Endodermal cell (in vitro differentiated cells): ENCODE results near the gene MTUS2. TPM values are rescaled to one million over a fixed set of nuclear protein-coding genes. Genes with fewer than 3 reads are reported as not detected.

Experiments
- DNase-seq: peaks from one replicate; pipeline ENCODE4 v3.0.0-alpha.2; 2017
- H3K27ac ChIP-seq: 2 replicates; pipeline ENCODE4 v1.5.1; 2013; ENCODE audit warnings: mild to moderate bottlenecking, low read depth, low read length, moderate library complexity
- H3K27me3 ChIP-seq: 2 replicates; pipeline ENCODE4 v1.6.1; 2013; ENCODE audit warnings: mild to moderate bottlenecking, low read length, moderate library complexity; ENCODE audit not compliant: insufficient read depth, control insufficient read depth, poor library complexity, severe bottlenecking
- H3K36me3 ChIP-seq: 2 replicates; pipeline ENCODE4 v1.7.0; 2013; ENCODE audit warnings: mild to moderate bottlenecking, low read length, moderate library complexity; ENCODE audit not compliant: control insufficient read depth, insufficient read depth
- H3K4me1 ChIP-seq: one replicate; pipeline ENCODE4 v1.7.0; 2013; ENCODE audit warnings: low read length; ENCODE audit not compliant: control insufficient read depth, insufficient read depth
- H3K4me3 ChIP-seq: 2 replicates; pipeline ENCODE4 v1.5.1; 2013; ENCODE audit warnings: mild to moderate bottlenecking, low read length, moderate library complexity
- H3K9ac ChIP-seq: 2 replicates; pipeline ENCODE4 v1.6.1; 2013; ENCODE audit warnings: mild to moderate bottlenecking, low read length, moderate library complexity; ENCODE audit not compliant: poor library complexity, severe bottlenecking; ENCODE audit errors: extremely low read depth
- H3K9me3 ChIP-seq: 2 replicates; pipeline ENCODE4 v1.6.1; 2013; ENCODE audit warnings: mild to moderate bottlenecking, low read length, moderate library complexity; ENCODE audit not compliant: control insufficient read depth
- H3K27ac Mint-ChIP-seq: 2 replicates; pipeline ENCODE4 v1.8.0; 2020; ENCODE audit warnings: mixed read lengths
- H3K27me3 Mint-ChIP-seq: 2 replicates; pipeline ENCODE4 v1.8.0; 2021; ENCODE audit warnings: mild to moderate bottlenecking, mixed read lengths; ENCODE audit not compliant: insufficient read depth
- H3K36me3 Mint-ChIP-seq: 2 replicates; pipeline ENCODE4 v1.8.0; 2020; ENCODE audit warnings: low read depth, mixed read lengths
- H3K4me1 Mint-ChIP-seq: 2 replicates; pipeline ENCODE4 v1.8.0; 2020; ENCODE audit warnings: mixed read lengths
- H3K4me3 Mint-ChIP-seq: 2 replicates; pipeline ENCODE4 v1.8.0; 2020; ENCODE audit warnings: mild to moderate bottlenecking, moderate library complexity, mixed read lengths
- H3K9me3 Mint-ChIP-seq: 2 replicates; pipeline ENCODE4 v1.8.0; 2020; ENCODE audit warnings: mild to moderate bottlenecking, mixed read lengths
- CTCF ChIP-seq: fragments of 200-600 bp; sonication (generic); conservative IDR thresholded peaks from 2 replicates; pipeline ENCODE4 v1.5.0; 2021; ENCODE audit warnings: antibody characterized with exemption, mild to moderate bottlenecking
- WGBS, 2 experiments: methylation state at CpG; one replicate each; pipeline versions ENCODE4 v1.1.5 to v1.1.7; 2013; ENCODE audit warnings: missing lambda C conversion rate in 2 of 2, mixed read lengths in 1 of 2; ENCODE audit not compliant: insufficient coverage in 1 of 2, insufficient read length in 1 of 2; 5-methylcytosine and 5-hydroxymethylcytosine counted together
- total RNA-seq, 2 donors: library from RNA; stranded (reverse); fragmentation: NEBNext Ultra II Directional in 1 of 2; extraction: Animal tissue kit (Norgen Biotek cat#: 25700) in 1 of 2; gene quantifications; 2 replicates in 1 of 2; 3 replicates in 1 of 2; pipeline ENCODE4 v1.2.1, GENCODE V29; 2021

Gene MTUS2
- total RNA-seq, 2 donors from 2014 or later, result 1.2 to 1.3 TPM

DNA sequence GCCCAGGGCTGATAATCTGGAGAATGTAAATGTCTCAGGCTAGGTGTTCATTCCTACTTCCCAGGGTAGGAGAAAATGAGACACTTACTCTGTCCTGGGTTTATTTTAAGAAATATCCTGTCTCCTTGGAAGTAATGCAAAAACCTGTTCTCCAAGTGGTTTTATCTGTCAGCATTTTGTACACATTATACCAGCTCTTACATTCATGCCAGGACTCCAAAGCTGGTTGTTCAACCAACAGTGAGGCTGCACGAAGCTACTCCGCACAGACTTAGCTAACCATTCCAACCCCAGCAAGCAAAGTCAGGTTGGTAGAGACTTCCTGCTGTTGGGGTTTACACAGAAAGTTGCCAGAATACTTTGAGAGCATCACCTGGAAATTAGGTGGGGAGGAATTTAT, 719.7 kb downstream of the MTUS2 start:
- Mint-ChIP-seq H3K9me3 (no peaks in the 10 kb centered on the region), H3K4me1 (peaks cover 20% of the 10 kb centered on the region), H3K27ac (no peak overlapping the region), H3K4me3 (no peak overlapping the region), H3K36me3 (no peaks in the 10 kb centered on the region), H3K27me3 (no peaks in the 10 kb centered on the region)
- Histone ChIP-seq H3K27ac (no peak overlapping the region), H3K9me3 (no peaks in the 10 kb centered on the region), H3K4me3 (no peak overlapping the region), H3K36me3 (peaks cover 9% of the 10 kb centered on the region), H3K9ac (no peak overlapping the region), H3K4me1 (peaks cover 13% of the 10 kb centered on the region), H3K27me3 (no peaks in the 10 kb centered on the region)
- 94% methylated on average over 2 of the region's 2 CpGs; no CpG with 5 or more reads in 1 of the 2 experiments for WGBS, 2 experiments
- no peak for DNase-seq
- TF ChIP-seq CTCF, result no peak

DNA sequence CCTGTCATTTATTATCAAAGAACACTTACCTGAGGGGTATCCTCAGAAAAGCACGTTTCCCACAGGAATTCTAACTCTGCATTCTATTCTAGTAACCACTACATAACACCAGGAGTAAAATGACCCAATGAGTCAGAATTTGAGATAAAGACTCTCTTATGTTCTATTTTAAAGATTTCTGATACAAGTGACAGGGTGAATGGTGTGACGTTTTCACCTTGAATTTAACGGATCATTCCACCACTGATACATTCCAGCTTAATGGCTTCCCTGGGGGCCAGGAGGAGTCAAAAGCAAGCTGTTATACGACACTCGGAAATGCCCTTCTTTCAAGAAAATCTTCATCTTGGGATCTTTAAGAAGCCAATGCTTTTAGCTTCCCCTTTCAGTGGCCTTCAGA, 720.2 kb downstream of the MTUS2 start:
- H3K4me1 ChIP-seq, result peaks cover 13% of the 10 kb centered on the region
- Mint-ChIP-seq H3K36me3 (no peaks in the 10 kb centered on the region), H3K27ac (peak overlapping the region; percentile 0), H3K27me3 (no peaks in the 10 kb centered on the region), H3K4me1 (peaks cover 20% of the 10 kb centered on the region), H3K4me3 (no peak overlapping the region), H3K9me3 (no peaks in the 10 kb centered on the region)
- peaks cover 9% of the 10 kb centered on the region for H3K36me3 ChIP-seq
- no peak for DNase-seq
- no peak overlapping the region for H3K9ac ChIP-seq
- H3K4me3 ChIP-seq, result no peak overlapping the region
- no peaks in the 10 kb centered on the region for H3K9me3 ChIP-seq
- no peaks in the 10 kb centered on the region for H3K27me3 ChIP-seq
- WGBS, 2 experiments, result 71 to 74% methylated on average over 5 of the region's 5 CpGs
- H3K27ac ChIP-seq, result no peak overlapping the region
- TF ChIP-seq CTCF, result no peak

- no peaks in the 10 kb centered on the region for H3K27me3 ChIP-seq
- Mint-ChIP-seq H3K27me3 (no peaks in the 10 kb centered on the region), H3K9me3 (no peaks in the 10 kb centered on the region), H3K4me1 (peaks cover 20% of the 10 kb centered on the region), H3K4me3 (no peak overlapping the region), H3K36me3 (no peaks in the 10 kb centered on the region), H3K27ac (peak overlapping the region; percentile 0)
- H3K27ac ChIP-seq, result no peak overlapping the region
- TF ChIP-seq CTCF, result no peak
- H3K36me3 ChIP-seq, result peaks cover 5% of the 10 kb centered on the region
- no peak overlapping the region for H3K9ac ChIP-seq
- no peak overlapping the region for H3K4me3 ChIP-seq
- H3K9me3 ChIP-seq, result no peaks in the 10 kb centered on the region
- no peak for DNase-seq
- peaks cover 13% of the 10 kb centered on the region for H3K4me1 ChIP-seq
- WGBS, 2 experiments, result 83 to 84% methylated on average over 1 to 5 of the region's 5 CpGs
These were observed 720.7 kb downstream of the MTUS2 start for GRCh38 chr13:29540799-29541198.
